ENCODE measurements around the gene NSUN4.
"Not testable (repeated sequence)": the region's sequence is repeated elsewhere in the genome, so short reads cannot be mapped to it uniquely, and the experiment has no call there.

NSUN4 gene

GRCh38 chr1:46343351-46343695 lies 2.7 kb downstream of the NSUN4 start:
- no peak for TF ChIP-seq CTCF (IDR thresholded peaks at IDR 0.05; ENCODE audit: insufficient read depth, missing control alignments)
- no peak for DNase-seq (ENCODE audit: insufficient read length, low spot score)
- no peak for FAIRE-seq

- DNase-seq (ENCODE audit: insufficient read length, low spot score) (no peak), FAIRE-seq (no peak)
- no peak for TF ChIP-seq CTCF (IDR thresholded peaks at IDR 0.05; ENCODE audit: insufficient read depth, missing control alignments)
These were observed 3.1 kb downstream of the NSUN4 start for GRCh38 chr1:46343705-46344104.

GRCh38 chr1:46344481-46344880 lies 3.9 kb downstream of the NSUN4 start:
- FAIRE-seq, result no peak
- no peak for DNase-seq (ENCODE audit: insufficient read length, low spot score)
- TF ChIP-seq CTCF (IDR thresholded peaks at IDR 0.05; ENCODE audit: insufficient read depth, missing control alignments), result no peak

GRCh38 chr1:46345281-46345680 lies 4.7 kb downstream of the NSUN4 start:
- FAIRE-seq (no peak), DNase-seq (ENCODE audit: insufficient read length, low spot score) (no peak)
- TF ChIP-seq CTCF (IDR thresholded peaks at IDR 0.05; ENCODE audit: insufficient read depth, missing control alignments), result no peak

- TF ChIP-seq CTCF (IDR thresholded peaks at IDR 0.05; ENCODE audit: insufficient read depth, missing control alignments), result no peak
- no peak for DNase-seq (ENCODE audit: insufficient read length, low spot score)
- FAIRE-seq, result no peak
These were observed 11.8 kb downstream of the NSUN4 start for GRCh38 chr1:46352363-46352762.

GRCh38 chr1:46355920-46356319 lies 15.3 kb downstream of the NSUN4 start:
- not testable (repeated sequence) for FAIRE-seq; DNase-seq (ENCODE audit: insufficient read length, low spot score)

- no peak for DNase-seq (ENCODE audit: insufficient read length, low spot score)
- no peak for TF ChIP-seq CTCF (IDR thresholded peaks at IDR 0.05; ENCODE audit: insufficient read depth, missing control alignments)
- peak; percentile 84 for FAIRE-seq
These were observed 21.6 kb downstream of the NSUN4 start for GRCh38 chr1:46362158-46362557.

GRCh38 chr1:46363121-46363520 lies 22.5 kb downstream of the NSUN4 start:
- DNase-seq (ENCODE audit: insufficient read length, low spot score) (no peak), FAIRE-seq (peak; percentile 98)
- TF ChIP-seq CTCF (IDR thresholded peaks at IDR 0.05; ENCODE audit: insufficient read depth, missing control alignments), result no peak
